Mesodermal cell (in vitro differentiated cells): ENCODE measurements around the gene DNAL4.
"Not testable (repeated sequence)": the region's sequence is repeated elsewhere in the genome, so short reads cannot be mapped to it uniquely, and the experiment has no call there.

Source experiments
- H3K27ac ChIP-seq: 2 replicates; pipeline ENCODE4 v1.7.0; 2013; ENCODE audit warnings: mild to moderate bottlenecking, low read depth, low read length, moderate library complexity; ENCODE audit not compliant: severe bottlenecking
- H3K36me3 ChIP-seq: 2 replicates; pipeline ENCODE4 v1.7.1; 2013; ENCODE audit warnings: mild to moderate bottlenecking, low read length, moderate library complexity; ENCODE audit not compliant: control insufficient read depth, insufficient read depth
- H3K4me1 ChIP-seq: one replicate; pipeline ENCODE4 v1.7.1; 2013; ENCODE audit warnings: mild to moderate bottlenecking, low read length; ENCODE audit not compliant: insufficient read depth, control insufficient read depth, poor library complexity, severe bottlenecking
- H3K4me3 ChIP-seq: 2 replicates; pipeline ENCODE4 v1.7.0; 2013; ENCODE audit warnings: low read length, control low read depth, mild to moderate bottlenecking; ENCODE audit not compliant: insufficient read depth, poor library complexity, severe bottlenecking; ENCODE audit errors: extremely low read depth
- H3K9me3 ChIP-seq: 2 replicates; pipeline ENCODE4 v1.7.1; 2013; ENCODE audit warnings: mild to moderate bottlenecking, low read length, moderate library complexity; ENCODE audit not compliant: control insufficient read depth
- WGBS, 2 experiments: methylation state at CpG; one replicate each; pipeline ENCODE4 v1.1.5; 2013; ENCODE audit warnings: missing lambda C conversion rate in 2 of 2; ENCODE audit not compliant: insufficient coverage in 2 of 2; 5-methylcytosine and 5-hydroxymethylcytosine counted together

The DNAL4 gene

GRCh38 chr22:38826801-38827200 is 32.9 kb upstream of the DNAL4 start:
- H3K4me3 ChIP-seq = no peak overlapping the region
- 78 to 88% methylated on average over 1 to 2 of the region's 5 CpGs for WGBS, 2 experiments
- H3K4me1 ChIP-seq = peaks cover 2% of the 10 kb centered on the region
- no peak overlapping the region for H3K27ac ChIP-seq
- no peaks in the 10 kb centered on the region for H3K9me3 ChIP-seq
- H3K36me3 ChIP-seq = no peaks in the 10 kb centered on the region

DNA sequence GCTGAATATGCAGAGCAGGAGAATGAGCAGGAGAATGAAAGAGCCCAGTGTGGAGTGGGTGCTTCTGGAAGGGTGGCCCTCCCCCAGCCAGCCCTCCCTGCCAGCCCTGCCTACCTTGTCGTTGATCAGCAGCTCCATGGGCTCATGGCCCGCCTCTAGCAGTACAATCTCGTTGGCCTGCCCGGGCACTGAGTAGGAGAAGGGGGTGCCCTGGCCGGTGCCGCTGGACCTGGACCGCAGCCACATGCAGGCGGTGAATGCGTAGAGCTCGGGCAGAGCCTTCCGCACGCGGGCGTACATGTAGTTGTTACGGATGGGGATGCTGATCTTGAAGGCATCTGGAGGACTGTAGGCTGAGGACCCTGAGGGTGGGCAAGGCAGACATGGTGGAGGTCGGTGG is 32.4 kb upstream of the DNAL4 start:
- Histone ChIP-seq H3K9me3 (no peaks in the 10 kb centered on the region), H3K36me3 (no peaks in the 10 kb centered on the region), H3K4me1 (peaks cover 2% of the 10 kb centered on the region), H3K4me3 (no peak overlapping the region), H3K27ac (no peak overlapping the region)
- WGBS, 2 experiments = 85 to 88% methylated on average over 14 to 16 of the region's 16 CpGs

DNA sequence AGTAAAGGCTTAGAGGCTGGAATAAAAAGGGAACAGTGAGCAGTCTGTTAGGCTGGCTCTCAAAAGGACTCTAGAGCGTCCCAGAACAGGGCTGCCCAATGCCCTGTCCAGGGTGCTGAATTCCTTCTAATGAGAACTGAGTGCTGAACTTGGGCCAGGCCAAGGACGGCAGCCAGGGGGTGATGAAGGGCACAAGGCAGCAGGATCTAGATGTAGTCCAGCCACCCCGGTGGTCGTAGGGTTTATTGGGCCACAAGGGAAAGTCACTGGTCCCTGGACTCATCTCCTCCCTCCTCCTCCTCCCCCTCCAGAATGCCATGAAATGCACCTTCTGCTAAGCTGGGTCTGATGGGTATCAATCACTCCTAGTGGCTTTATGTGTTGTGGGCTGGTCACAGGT is 30.6 kb upstream of the DNAL4 start:
- Histone ChIP-seq H3K36me3 (no peaks in the 10 kb centered on the region), H3K4me3 (no peak overlapping the region), H3K4me1 (no peaks in the 10 kb centered on the region), H3K9me3 (no peaks in the 10 kb centered on the region), H3K27ac (no peak overlapping the region)
- WGBS, 2 experiments = 2 to 9% methylated on average over 4 of the region's 4 CpGs

GRCh38 chr22:38823637-38824036 is 29.7 kb upstream of the DNAL4 start:
- Histone ChIP-seq H3K4me1 (no peaks in the 10 kb centered on the region), H3K4me3 (no peak overlapping the region), H3K36me3 (no peaks in the 10 kb centered on the region), H3K9me3 (no peaks in the 10 kb centered on the region), H3K27ac (no peak overlapping the region)
- no CpG with 5 or more reads among the region's 2 CpGs for WGBS, 2 experiments

GRCh38 chr22:38823076-38823475 is 29.1 kb upstream of the DNAL4 start:
- 100% methylated on average over 3 of the region's 4 CpGs for WGBS, 2 experiments
- Histone ChIP-seq H3K4me3 (no peak overlapping the region), H3K36me3 (no peaks in the 10 kb centered on the region)

GRCh38 chr22:38820020-38820419 is 26.1 kb upstream of the DNAL4 start:
- H3K36me3 ChIP-seq = no peaks in the 10 kb centered on the region
- 77 to 86% methylated on average over 7 to 8 of the region's 8 CpGs for WGBS, 2 experiments
- H3K9me3 ChIP-seq = no peaks in the 10 kb centered on the region
- H3K27ac ChIP-seq = no peak overlapping the region
- H3K4me3 ChIP-seq = no peak overlapping the region
- H3K4me1 ChIP-seq = no peaks in the 10 kb centered on the region

More at GRCh38 chr22:38823076-38823475, 29.1 kb upstream of the DNAL4 start:
- H3K4me1 ChIP-seq = no peaks in the 10 kb centered on the region
- no peaks in the 10 kb centered on the region for H3K9me3 ChIP-seq
- H3K27ac ChIP-seq = no peak overlapping the region

DNA sequence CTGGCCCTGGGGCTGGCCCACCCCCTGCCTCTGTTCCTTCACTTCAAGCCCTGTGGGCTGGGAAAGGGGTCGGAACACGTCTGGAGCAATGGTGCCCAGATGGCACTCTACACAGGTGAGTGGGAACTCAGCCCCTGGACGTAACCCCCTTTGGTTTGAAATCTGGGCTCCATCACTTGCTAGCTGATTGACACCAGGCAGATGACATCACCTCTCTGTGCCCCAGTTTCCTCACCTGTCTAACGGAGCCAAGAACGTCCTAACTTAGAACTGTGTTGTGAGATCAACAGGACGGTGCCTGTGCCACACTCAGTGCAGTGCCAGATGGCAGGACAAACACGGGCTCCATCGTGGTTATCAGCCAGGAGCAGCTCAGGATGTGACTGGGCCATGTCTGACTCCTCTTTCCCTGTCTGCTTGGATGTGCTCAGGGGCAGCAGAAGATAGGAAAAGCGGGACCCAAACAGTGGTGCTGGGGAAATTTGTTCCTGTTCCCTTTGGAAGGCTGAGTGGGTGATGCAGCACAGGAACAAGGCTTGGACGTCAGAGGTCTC is 25.5 kb upstream of the DNAL4 start:
- H3K9me3 ChIP-seq = no peaks in the 10 kb centered on the region
- WGBS, 2 experiments = 76 to 82% methylated on average over 10 of the region's 10 CpGs
- H3K27ac ChIP-seq = no peak overlapping the region
- H3K36me3 ChIP-seq = no peaks in the 10 kb centered on the region
- H3K4me1 ChIP-seq = no peaks in the 10 kb centered on the region
- H3K4me3 ChIP-seq = no peak overlapping the region

- H3K9me3 ChIP-seq = no peaks in the 10 kb centered on the region
- WGBS, 2 experiments = 86 to 100% methylated on average over 1 to 4 of the region's 6 CpGs
- H3K4me3 ChIP-seq = no peak overlapping the region
These were observed 23.3 kb upstream of the DNAL4 start for GRCh38 chr22:38817196-38817595.

GRCh38 chr22:38815842-38816241 is 21.9 kb upstream of the DNAL4 start:
- Histone ChIP-seq H3K27ac (no peak overlapping the region), H3K4me1 (no peaks in the 10 kb centered on the region), H3K9me3 (no peaks in the 10 kb centered on the region), H3K4me3 (no peak overlapping the region), H3K36me3 (no peaks in the 10 kb centered on the region)
- WGBS, 2 experiments = 100% methylated on average over 1 of the region's 1 CpG; no CpG with 5 or more reads in 1 of the 2 experiments

More at GRCh38 chr22:38817196-38817595, 23.3 kb upstream of the DNAL4 start:
- Histone ChIP-seq H3K4me1 (no peaks in the 10 kb centered on the region), H3K27ac (no peak overlapping the region), H3K36me3 (no peaks in the 10 kb centered on the region)

GRCh38 chr22:38811241-38811640 is 17.3 kb upstream of the DNAL4 start:
- H3K27ac ChIP-seq = no peak overlapping the region
- no peaks in the 10 kb centered on the region for H3K4me1 ChIP-seq
- 79 to 86% methylated on average over 2 of the region's 2 CpGs for WGBS, 2 experiments
- H3K4me3 ChIP-seq = no peak overlapping the region
- no peaks in the 10 kb centered on the region for H3K9me3 ChIP-seq
- H3K36me3 ChIP-seq = no peaks in the 10 kb centered on the region

DNA sequence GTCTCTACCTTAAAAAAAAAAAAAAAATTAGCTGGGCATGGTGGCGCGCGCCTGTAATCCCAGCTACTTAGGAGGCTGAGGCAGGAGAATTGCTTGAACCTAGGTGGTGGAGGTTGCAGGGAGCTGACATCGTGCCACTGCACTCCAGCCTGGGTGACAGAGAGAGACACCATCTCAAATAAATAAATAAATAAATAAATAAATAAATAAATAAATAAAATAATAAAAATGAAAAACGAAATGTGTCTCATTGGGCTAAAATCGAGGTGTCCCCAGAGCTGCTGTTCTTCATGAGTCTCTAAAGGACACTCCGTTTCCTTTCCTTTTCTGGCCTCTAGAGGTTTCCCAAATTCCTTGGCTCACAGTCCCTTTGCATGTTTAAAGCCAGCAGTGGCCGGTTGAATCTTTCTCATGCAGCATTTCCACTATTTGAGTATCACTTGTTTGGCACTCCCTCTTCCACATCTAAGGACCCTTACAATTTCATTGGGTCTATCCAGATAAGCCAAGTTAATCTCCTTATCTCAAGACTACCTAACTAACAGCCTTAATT is 11.2 kb upstream of the DNAL4 start:
- H3K36me3 ChIP-seq, H3K4me1 ChIP-seq, H3K27ac ChIP-seq, H3K9me3 ChIP-seq, H3K4me3 ChIP-seq: not testable (repeated sequence)
- 50 to 63% methylated on average over 3 to 4 of the region's 8 CpGs for WGBS, 2 experiments
